Mesenchymal stem cell (in vitro differentiated cells and primary cell): ENCODE measurements around the gene GPR152.

Experiments used
- DNase-seq: peaks from one replicate; pipeline ENCODE4 v3.0.0-alpha.2; 2013
- H2AFZ ChIP-seq: one replicate; pipeline ENCODE4 v1.6.1; 2013; ENCODE audit warnings: low read depth, mild to moderate bottlenecking, control low read depth, inconsistent platforms, low read length, moderate library complexity
- H2AK5ac ChIP-seq: 2 replicates; pipeline ENCODE4 v1.6.1; 2013; ENCODE audit warnings: low read length, moderate library complexity, mild to moderate bottlenecking, inconsistent platforms; ENCODE audit not compliant: severe bottlenecking
- H2BK120ac ChIP-seq: one replicate; pipeline ENCODE4 v1.6.1; 2013; ENCODE audit warnings: low read depth, mild to moderate bottlenecking, inconsistent platforms, low read length, moderate library complexity
- H2BK12ac ChIP-seq, 2 experiments: one replicate each; pipeline ENCODE4 v1.6.1; 2013; ENCODE audit warnings: inconsistent platforms in 2 of 2, low read length in 2 of 2, mild to moderate bottlenecking in 2 of 2, moderate library complexity in 2 of 2, control low read depth in 1 of 2
- H2BK15ac ChIP-seq: one replicate; pipeline ENCODE4 v1.6.1; 2013; ENCODE audit warnings: mild to moderate bottlenecking, low read depth, inconsistent platforms; ENCODE audit not compliant: poor library complexity, severe bottlenecking
- H2BK5ac ChIP-seq: 2 replicates; pipeline ENCODE4 v1.6.1; 2013; ENCODE audit warnings: low read depth, mild to moderate bottlenecking, low read length, control low read depth, inconsistent platforms; ENCODE audit not compliant: poor library complexity, severe bottlenecking
- H3K14ac ChIP-seq, 2 experiments: one replicate each; pipeline ENCODE4 v1.6.1; 2013; ENCODE audit warnings: inconsistent platforms in 2 of 2, low read length in 2 of 2, control low read depth in 1 of 2, mild to moderate bottlenecking in 1 of 2, moderate library complexity in 1 of 2
- H3K18ac ChIP-seq, 2 experiments: one replicate each; pipeline ENCODE4 v1.6.1; 2013; ENCODE audit warnings: inconsistent platforms in 2 of 2, low read length in 2 of 2, control low read depth in 1 of 2, low read depth in 1 of 2, mild to moderate bottlenecking in 1 of 2
- H3K23ac ChIP-seq, 2 experiments: one replicate each; pipeline ENCODE4 v1.6.1; 2013; ENCODE audit warnings: inconsistent platforms in 2 of 2, low read length in 2 of 2, mild to moderate bottlenecking in 2 of 2, moderate library complexity in 2 of 2, control low read depth in 1 of 2
- H3K27ac ChIP-seq: 2 replicates; pipeline ENCODE4 v1.5.1; 2013; ENCODE audit warnings: mild to moderate bottlenecking, moderate library complexity, low read length, control low read depth, inconsistent platforms; ENCODE audit not compliant: poor library complexity, severe bottlenecking
- H3K27me3 ChIP-seq, 2 experiments: 2 replicates each; pipeline versions ENCODE4 v1.6.1 to v1.7.0; 2013; ENCODE audit warnings: low read length in 2 of 2, mild to moderate bottlenecking in 2 of 2, moderate library complexity in 2 of 2, control low read depth in 1 of 2, inconsistent platforms in 1 of 2; ENCODE audit not compliant: control insufficient read depth in 1 of 2, insufficient read depth in 1 of 2
- H3K36me3 ChIP-seq, 2 experiments: 2 replicates each; pipeline versions ENCODE4 v1.6.1 to v1.7.0; 2013; ENCODE audit warnings: low read length in 2 of 2, control low read depth in 1 of 2, inconsistent platforms in 1 of 2, low read depth in 1 of 2, mild to moderate bottlenecking in 1 of 2; ENCODE audit not compliant: insufficient read depth in 2 of 2, control insufficient read depth in 1 of 2
- H3K4ac ChIP-seq, 2 experiments: one replicate each; pipeline ENCODE4 v1.6.1; 2013; ENCODE audit warnings: inconsistent platforms in 2 of 2, low read length in 2 of 2, mild to moderate bottlenecking in 2 of 2, moderate library complexity in 2 of 2, control low read depth in 1 of 2, low read depth in 1 of 2
- H3K4me1 ChIP-seq: 2 replicates; pipeline ENCODE4 v1.6.1; 2013; ENCODE audit warnings: low read depth, low read length, control low read depth; ENCODE audit not compliant: control insufficient read depth, insufficient read depth
- H3K4me2 ChIP-seq: 2 replicates; pipeline ENCODE4 v1.6.1; 2013; ENCODE audit warnings: low read length, mild to moderate bottlenecking, inconsistent platforms; ENCODE audit not compliant: poor library complexity, severe bottlenecking
- H3K4me3 ChIP-seq, 2 experiments: 2 replicates each; pipeline versions ENCODE4 v1.5.1 to v1.7.0; 2013; ENCODE audit warnings: low read length in 2 of 2, mild to moderate bottlenecking in 2 of 2, control low read depth in 1 of 2, low read depth in 1 of 2; ENCODE audit not compliant: insufficient read depth in 1 of 2
- H3K79me1 ChIP-seq: replicated peaks from 2 replicates; pipeline ENCODE4 v1.6.1; 2013; ENCODE audit warnings: mild to moderate bottlenecking, control low read depth, low read length, inconsistent platforms; ENCODE audit not compliant: poor library complexity, severe bottlenecking
- H3K9ac ChIP-seq: 2 replicates; pipeline ENCODE4 v1.7.0; 2013; ENCODE audit warnings: mild to moderate bottlenecking, low read length, moderate library complexity
- H3K9me3 ChIP-seq: 2 replicates; pipeline ENCODE4 v1.7.0; 2013; ENCODE audit warnings: mild to moderate bottlenecking, low read length; ENCODE audit not compliant: control insufficient read depth
- H4K8ac ChIP-seq: one replicate; pipeline ENCODE4 v1.6.1; 2013; ENCODE audit warnings: inconsistent platforms, mild to moderate bottlenecking, low read length, moderate library complexity
- H4K91ac ChIP-seq: one replicate; pipeline ENCODE4 v1.6.1; 2013; ENCODE audit warnings: mild to moderate bottlenecking, low read length, inconsistent platforms
- WGBS: methylation state at CpG from one replicate; pipeline ENCODE4 v1.1.7; 2013; ENCODE audit warnings: mixed read lengths; 5-methylcytosine and 5-hydroxymethylcytosine counted together

The GPR152 gene

GRCh38 chr11:67419325-67420049, 33.0 kb downstream of the GPR152 start:
- 96% methylated on average over 21 of the region's 21 CpGs for WGBS
- H2BK5ac ChIP-seq: no peak overlapping the region
- DNase-seq: no peak
- no peak overlapping the region for H3K14ac ChIP-seq
- no peak overlapping the region for H3K4me3 ChIP-seq
- peak overlapping the region; percentile 80 for H3K4me2 ChIP-seq
- H4K8ac ChIP-seq: no peak overlapping the region
- no peak overlapping the region for H2BK120ac ChIP-seq
- H3K4me1 ChIP-seq: peaks cover 55% of the 10 kb centered on the region
- no peak overlapping the region for H3K18ac ChIP-seq
- H3K36me3 ChIP-seq: peaks cover 0 to 15% of the 10 kb centered on the region in 2 experiments
- H3K27me3 ChIP-seq: peaks cover 5 to 22% of the 10 kb centered on the region in 2 experiments
- H2BK15ac ChIP-seq: no peak overlapping the region
- no peak overlapping the region for H3K4ac ChIP-seq
- no peak overlapping the region for H3K27ac ChIP-seq
- no peak overlapping the region for H2BK12ac ChIP-seq
- no peaks in the 10 kb centered on the region for H3K9me3 ChIP-seq
- no peak overlapping the region for H3K23ac ChIP-seq
- no peak overlapping the region for H2AFZ ChIP-seq
- no peak overlapping the region for H3K9ac ChIP-seq
- peak overlapping the region; percentile 7 for H2AK5ac ChIP-seq
- H3K79me1 ChIP-seq: peaks cover 8% of the 10 kb centered on the region
- H4K91ac ChIP-seq: peak overlapping the region; percentile 25

DNA sequence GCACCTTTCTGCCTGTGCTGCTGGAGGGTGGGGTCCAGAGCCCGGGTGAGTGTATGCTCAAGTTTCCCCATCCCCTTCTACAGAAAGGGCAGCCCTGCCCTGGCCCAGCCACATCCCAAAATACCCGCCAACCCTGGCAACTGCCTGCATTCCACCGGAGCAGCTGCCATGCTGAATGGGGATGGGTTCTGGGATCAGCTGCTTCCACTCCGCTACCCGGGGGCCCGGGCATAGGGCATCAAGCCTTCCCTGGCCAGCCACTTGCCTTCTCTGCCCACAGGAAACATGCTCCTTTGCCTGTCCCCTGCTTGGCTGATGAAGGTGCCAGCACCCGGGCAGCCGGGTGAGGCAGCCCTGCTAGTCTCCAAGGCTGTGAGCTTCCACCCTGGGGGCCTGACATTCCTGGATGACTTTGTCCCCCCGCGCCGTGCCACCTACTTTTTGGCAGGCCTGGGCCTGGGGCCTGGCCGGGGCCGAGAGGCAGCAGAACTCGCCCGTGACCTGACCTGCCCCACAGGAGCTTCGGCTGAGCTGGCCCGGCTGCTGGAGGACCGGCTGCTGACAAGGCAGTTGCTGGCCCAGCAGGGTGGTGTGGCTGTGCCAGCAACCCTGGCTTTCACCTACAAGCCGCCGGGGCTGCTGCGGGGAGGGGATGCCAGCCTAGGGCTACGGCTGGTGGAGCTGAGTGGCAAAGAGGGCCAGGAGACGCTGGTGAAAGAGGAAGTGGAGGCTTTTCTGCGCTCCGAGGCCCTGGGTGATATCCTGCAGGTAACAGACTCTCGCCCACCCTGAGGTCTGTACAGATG, 33.9 kb downstream of the GPR152 start:
- Histone ChIP-seq H4K91ac (no peak overlapping the region), H2BK12ac (no peak overlapping the region), H3K9ac (no peak overlapping the region), H2BK5ac (no peak overlapping the region), H3K23ac (no peak overlapping the region), H3K14ac (no peak overlapping the region), H3K27ac (no peak overlapping the region), H3K4me1 (peaks cover 54% of the 10 kb centered on the region), H3K79me1 (peaks cover 8% of the 10 kb centered on the region), H2AK5ac (peak overlapping the region; percentile 34), H3K36me3 (peaks cover 0 to 7% of the 10 kb centered on the region in 2 experiments), H3K9me3 (no peaks in the 10 kb centered on the region), H3K18ac (no peak overlapping the region), H2AFZ (no peak overlapping the region), H3K4me3 (peak overlapping the region in 1 of 2 experiments; percentile 15), H2BK120ac (no peak overlapping the region), H3K4me2 (no peak overlapping the region), H3K4ac (no peak overlapping the region), H4K8ac (no peak overlapping the region), H2BK15ac (no peak overlapping the region), H3K27me3 (peaks cover 5 to 25% of the 10 kb centered on the region in 2 experiments)
- DNase-seq: no peak
- 95% methylated on average over 26 of the region's 26 CpGs for WGBS

GRCh38 chr11:67417425-67417824, 35.1 kb downstream of the GPR152 start:
- no peak for DNase-seq
- peaks cover 8% of the 10 kb centered on the region for H3K79me1 ChIP-seq
- no peak overlapping the region for H3K18ac ChIP-seq
- peaks cover 15 to 37% of the 10 kb centered on the region in 2 experiments for H3K27me3 ChIP-seq
- H2BK5ac ChIP-seq: no peak overlapping the region
- no peak overlapping the region for H2AK5ac ChIP-seq
- no peak overlapping the region for H3K27ac ChIP-seq
- H4K8ac ChIP-seq: no peak overlapping the region
- no peak overlapping the region for H3K14ac ChIP-seq
- H3K23ac ChIP-seq: no peak overlapping the region
- H3K4me3 ChIP-seq: no peak overlapping the region
- no peak overlapping the region for H3K4ac ChIP-seq
- peaks cover 52% of the 10 kb centered on the region for H3K4me1 ChIP-seq
- H3K36me3 ChIP-seq: peaks cover 0 to 4% of the 10 kb centered on the region in 2 experiments
- no peak overlapping the region for H2BK120ac ChIP-seq
- WGBS: 89% methylated on average over 12 of the region's 12 CpGs
- H2AFZ ChIP-seq: no peak overlapping the region
- no peak overlapping the region for H3K9ac ChIP-seq
- H4K91ac ChIP-seq: no peak overlapping the region
- no peak overlapping the region for H2BK15ac ChIP-seq
- no peak overlapping the region for H3K4me2 ChIP-seq
- H3K9me3 ChIP-seq: no peaks in the 10 kb centered on the region
- no peak overlapping the region for H2BK12ac ChIP-seq
